GM18868 (cell line): Measurements from ENCODE around the gene FBXW10.
"Not testable (repeated sequence)": the region's sequence is repeated elsewhere in the genome, so short reads cannot be mapped to it uniquely, and the experiment has no call there.

ENCODE experiments used
- ATAC-seq: cut with Tn5 transposase; IDR thresholded peaks from one replicate; pipeline ENCODE4 v1.9.1; 2021; ENCODE audit warnings: mild to moderate bottlenecking, moderate library complexity; ENCODE audit not compliant: unreplicated experiment

The FBXW10 gene

GRCh38 chr17:18743699-18744421 is at the start of gene FBXW10:
FBXW10 (plus strand) TSS chr17:18744054; CDS start chr17:18744245, 191 bp downstream.
- not testable (repeated sequence) for ATAC-seq

- not testable (repeated sequence) for ATAC-seq
These were observed 48.7 kb upstream of the FBXW10 start for GRCh38 chr17:18695143-18695542.

GRCh38 chr17:18698473-18699103 is 45.3 kb upstream of the FBXW10 start:
- ATAC-seq = not testable (repeated sequence)

GRCh38 chr17:18705955-18706354 is 37.9 kb upstream of the FBXW10 start:
- ATAC-seq = not testable (repeated sequence)

- ATAC-seq = not testable (repeated sequence)
These were observed 35.6 kb upstream of the FBXW10 start for GRCh38 chr17:18708215-18708614.

GRCh38 chr17:18712354-18712999 is 31.4 kb upstream of the FBXW10 start:
- ATAC-seq = not testable (repeated sequence)

GRCh38 chr17:18718643-18719427 is 25.0 kb upstream of the FBXW10 start:
- ATAC-seq = peak; percentile 52

GRCh38 chr17:18719428-18720110 is 24.3 kb upstream of the FBXW10 start:
- peak; percentile 9 for ATAC-seq

GRCh38 chr17:18721775-18722547 is 21.9 kb upstream of the FBXW10 start:
- not testable (repeated sequence) for ATAC-seq

- not testable (repeated sequence) for ATAC-seq
These were observed 21.2 kb upstream of the FBXW10 start for GRCh38 chr17:18722612-18723011.

- not testable (repeated sequence) for ATAC-seq
These were observed 20.3 kb upstream of the FBXW10 start for GRCh38 chr17:18723509-18723908.

GRCh38 chr17:18732438-18732837 is 11.4 kb upstream of the FBXW10 start:
- not testable (repeated sequence) for ATAC-seq

- not testable (repeated sequence) for ATAC-seq
These were observed 10.5 kb upstream of the FBXW10 start for GRCh38 chr17:18733350-18733749.

- ATAC-seq = not testable (repeated sequence)
These were observed 4.0 kb upstream of the FBXW10 start for GRCh38 chr17:18739616-18740391.

GRCh38 chr17:18741228-18741627 is 2.6 kb upstream of the FBXW10 start:
- not testable (repeated sequence) for ATAC-seq

- not testable (repeated sequence) for ATAC-seq
These were observed 872 bp downstream of the FBXW10 start for GRCh38 chr17:18744726-18745125.

- not testable (repeated sequence) for ATAC-seq
These were observed 2.7 kb downstream of the FBXW10 start for GRCh38 chr17:18746551-18746950.

- ATAC-seq = not testable (repeated sequence)
These were observed 3.6 kb downstream of the FBXW10 start for GRCh38 chr17:18747501-18747900.

- not testable (repeated sequence) for ATAC-seq
These were observed 6.4 kb downstream of the FBXW10 start for GRCh38 chr17:18750242-18750641.
